H1 (cell line): ENCODE data around the gene MTARC2. TPM values are rescaled to one million over a fixed set of nuclear protein-coding genes. Genes with fewer than 3 reads are reported as not detected.

Experiments
- CBX5 ChIP-seq: fragments of 300-800, 300-1000 bp; sonication (generic); IDR thresholded peaks from 2 replicates; pipeline ENCODE4 v1.7.1; 2016; ENCODE audit warnings: antibody characterized with exemption, low read length, low read depth
- CHD2 ChIP-seq: IDR thresholded peaks from 2 replicates; pipeline ENCODE4 v1.6.1; 2012; ENCODE audit warnings: low read length, improper control_type of control experiment
- MAFK ChIP-seq: IDR thresholded peaks from 2 replicates; pipeline ENCODE4 v1.6.1; 2012; ENCODE audit warnings: low read depth, mild to moderate bottlenecking, improper control_type of control experiment, low read length
- PHF8 ChIP-seq: fragments of 200-600 bp; sonication (generic); conservative IDR thresholded peaks from 2 replicates; pipeline ENCODE4 v1.7.1; 2012; ENCODE audit warnings: low read depth, mild to moderate bottlenecking, inconsistent platforms, low read length, moderate library complexity
- POLR2A ChIP-seq, 2 experiments: IDR thresholded peaks; 1 replicate in 1 of 2; 2 replicates in 1 of 2; pipeline ENCODE4 v1.6.1; 2011; ENCODE audit warnings: low read depth in 2 of 2, low read length in 2 of 2, mild to moderate bottlenecking in 2 of 2; ENCODE audit errors: control extremely low read depth in 1 of 2
- RFX5 ChIP-seq: IDR thresholded peaks from 2 replicates; pipeline ENCODE4 v1.6.1; 2011; ENCODE audit warnings: low read depth, low read length, improper control_type of control experiment, borderline replicate concordance
- RXRA ChIP-seq: IDR thresholded peaks from 2 replicates; pipeline ENCODE4 v1.6.1; 2011; ENCODE audit warnings: low read depth, mild to moderate bottlenecking, low read length, moderate library complexity; ENCODE audit not compliant: insufficient read depth
- polyA plus RNA-seq, 7 experiments: library from polyadenylated mRNA; depleted of rRNA in 3 of 7; stranded (reverse) in 5 of 7; unstranded in 2 of 7; fragments of >200 nt in 5 of 7; fragments of 200-250 nt in 2 of 7; gene quantifications; 1 replicate in 5 of 7; 2 replicates in 1 of 7; 4 replicates in 1 of 7; pipeline versions ENCODE4 v1.2.1 to v1.2.3, GENCODE V29; 2011 to 2013; ENCODE audit warnings: missing spikeins in 2 of 7, mixed read lengths in 2 of 7
- total RNA-seq: library from RNA; stranded (reverse); fragmentation: NEBNext Ultra II Directional; extraction: Animal tissue kit (Norgen Biotek cat#: 25700); gene quantifications from 2 replicates; pipeline ENCODE4 v1.2.1, GENCODE V29; 2021

Gene MTARC2
- total and polyA plus RNA-seq, 2 of the 8 experiments (the other 6 are each of a cell fraction or from before 2014, with no cell fraction given): 7.2 to 7.9 TPM

DNA sequence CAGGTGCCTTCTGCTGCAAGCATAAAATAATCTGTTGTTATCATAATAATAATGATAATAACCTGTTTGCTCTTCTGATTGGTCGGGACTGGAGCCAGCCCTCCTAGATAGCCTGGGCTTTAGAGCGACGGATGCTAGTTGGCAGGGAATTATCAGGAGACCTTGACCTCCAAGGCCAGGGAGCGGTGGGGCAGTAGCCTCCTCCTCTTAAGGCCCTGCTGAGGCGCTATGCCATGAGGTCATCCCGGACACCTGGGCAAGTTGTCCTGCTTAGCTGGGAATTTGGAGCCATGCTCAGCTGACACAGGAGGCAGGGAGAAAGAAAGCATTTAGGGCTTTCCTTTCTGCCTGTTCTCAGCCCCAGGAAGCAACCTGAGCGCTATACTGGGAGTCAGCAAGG lies 42.3 kb upstream of the MTARC2 start (continued):
- TF ChIP-seq CHD2: no peak
- TF ChIP-seq POLR2A (IDR thresholded peaks at IDR 0.05; ENCODE audit: control extremely low read depth in 1 of 2, low read depth in 2 of 2, low read length in 2 of 2): no peak
- TF ChIP-seq RFX5: no peak
- no peak for TF ChIP-seq CBX5
- TF ChIP-seq MAFK: no peak
- TF ChIP-seq PHF8: no peak
- no peak for TF ChIP-seq RXRA
- TF ChIP-seq, all 59 proteins: peak for 0
